Mesothelial cell of epicardium (in vitro differentiated cells): ENCODE results near the gene RIPOR2. TPM values are rescaled to one million over a fixed set of nuclear protein-coding genes. Genes with fewer than 3 reads are reported as not detected.
"Not testable (repeated sequence)": the region's sequence is repeated elsewhere in the genome, so short reads cannot be mapped to it uniquely, and the experiment has no call there.

ENCODE experiments used
- DNase-seq, 2 experiments: peaks; one replicate each; pipeline ENCODE4 v3.0.0; 2021; ENCODE audit warnings: low spot score in 2 of 2; ENCODE audit not compliant: unreplicated experiment in 2 of 2
- H3K27ac Mint-ChIP-seq: 2 replicates; pipeline ENCODE4 v1.8.0; 2021; ENCODE audit warnings: mixed read lengths
- H3K27me3 Mint-ChIP-seq: 2 replicates; pipeline ENCODE4 v1.8.0; 2021; ENCODE audit warnings: low read depth, mixed read lengths
- H3K36me3 Mint-ChIP-seq: 2 replicates; pipeline ENCODE4 v1.8.0; 2021; ENCODE audit warnings: mixed read lengths
- H3K4me1 Mint-ChIP-seq: 2 replicates; pipeline ENCODE4 v1.8.0; 2021; ENCODE audit warnings: mixed read lengths
- H3K4me3 Mint-ChIP-seq: 2 replicates; pipeline ENCODE4 v1.8.0; 2021; ENCODE audit warnings: mild to moderate bottlenecking, moderate library complexity, mixed read lengths
- H3K9me3 Mint-ChIP-seq: 2 replicates; pipeline ENCODE4 v1.8.0; 2021; ENCODE audit warnings: mixed read lengths
- CTCF ChIP-seq: fragments of 200-600 bp; sonication (generic); IDR thresholded peaks from one replicate; pipeline ENCODE4 v1.5.0; 2021; ENCODE audit warnings: antibody characterized with exemption; ENCODE audit not compliant: unreplicated experiment
- total RNA-seq: library from RNA; stranded (reverse); gene quantifications from 3 replicates; pipeline ENCODE4 v1.2.1, GENCODE V29; 2021

RIPOR2 gene
- total RNA-seq, 1 donor from 2014 or later: 1.7 TPM

- no peak overlapping the region for H3K4me3 Mint-ChIP-seq
These were observed 56.4 kb downstream of the RIPOR2 start for GRCh38 chr6:24879351-24879750.

GRCh38 chr6:24877747-24878146 is 58.0 kb downstream of the RIPOR2 start:
- not testable (repeated sequence) for H3K4me3 Mint-ChIP-seq, DNase-seq, H3K4me1 Mint-ChIP-seq, H3K36me3 Mint-ChIP-seq, H3K27me3 Mint-ChIP-seq, H3K27ac Mint-ChIP-seq
- peaks cover 11% of the 10 kb centered on the region for H3K9me3 Mint-ChIP-seq

More at GRCh38 chr6:24879351-24879750, 56.4 kb downstream of the RIPOR2 start:
- Mint-ChIP-seq H3K27me3 (no peaks in the 10 kb centered on the region), H3K9me3 (peaks cover 11% of the 10 kb centered on the region), H3K4me1 (peaks cover 4% of the 10 kb centered on the region), H3K27ac (no peak overlapping the region), H3K36me3 (no peaks in the 10 kb centered on the region)
- DNase-seq: no peak
- no peak for TF ChIP-seq CTCF

- H3K9me3 Mint-ChIP-seq: peaks cover 11% of the 10 kb centered on the region
- peaks cover 2% of the 10 kb centered on the region for H3K4me1 Mint-ChIP-seq
- H3K4me3 Mint-ChIP-seq: no peak overlapping the region
- H3K36me3 Mint-ChIP-seq: no peaks in the 10 kb centered on the region
- no peak for TF ChIP-seq CTCF
- no peaks in the 10 kb centered on the region for H3K27me3 Mint-ChIP-seq
- DNase-seq: no peak
- no peak overlapping the region for H3K27ac Mint-ChIP-seq
These were observed 59.0 kb downstream of the RIPOR2 start for GRCh38 chr6:24876499-24877465.

GRCh38 chr6:24875534-24875901 is 60.2 kb downstream of the RIPOR2 start:
- Mint-ChIP-seq H3K4me1 (peaks cover 2% of the 10 kb centered on the region), H3K36me3 (no peaks in the 10 kb centered on the region), H3K9me3 (peaks cover 11% of the 10 kb centered on the region), H3K27ac (no peak overlapping the region), H3K4me3 (no peak overlapping the region), H3K27me3 (no peaks in the 10 kb centered on the region)
- no peak for DNase-seq
- no peak for TF ChIP-seq CTCF

GRCh38 chr6:24874776-24875533 is 60.8 kb downstream of the RIPOR2 start:
- Mint-ChIP-seq H3K9me3 (peaks cover 11% of the 10 kb centered on the region), H3K36me3 (no peaks in the 10 kb centered on the region), H3K4me1 (peaks cover 2% of the 10 kb centered on the region), H3K4me3 (no peak overlapping the region), H3K27ac (no peak overlapping the region), H3K27me3 (no peaks in the 10 kb centered on the region)
- TF ChIP-seq CTCF: no peak
- no peak for DNase-seq

GRCh38 chr6:24874128-24874527 is 61.6 kb downstream of the RIPOR2 start:
- H3K4me3 Mint-ChIP-seq: no peak overlapping the region
- H3K36me3 Mint-ChIP-seq: no peaks in the 10 kb centered on the region
- H3K4me1 Mint-ChIP-seq: peaks cover 2% of the 10 kb centered on the region
- no peak for TF ChIP-seq CTCF
- DNase-seq: no peak
- H3K9me3 Mint-ChIP-seq: peaks cover 11% of the 10 kb centered on the region
- H3K27ac Mint-ChIP-seq: no peak overlapping the region
- no peaks in the 10 kb centered on the region for H3K27me3 Mint-ChIP-seq
